GDM1 (cell line): ENCODE results near the gene ZC3H12C.

Source experiments
- DNase-seq: peaks from one replicate; lab custom pipeline; 2025; lab: John Stamatoyannopoulos, UW

The ZC3H12C gene

GRCh38 chr11:110152199-110152598, 59.0 kb downstream of the ZC3H12C start:
- DNase-seq, result no peak

- no peak for DNase-seq
These were observed 60.3 kb downstream of the ZC3H12C start for GRCh38 chr11:110153474-110153873.

GRCh38 chr11:110156503-110156902, 63.3 kb downstream of the ZC3H12C start:
- no peak for DNase-seq

GRCh38 chr11:110158317-110159200, 65.4 kb downstream of the ZC3H12C start:
- no peak for DNase-seq

- no peak for DNase-seq
These were observed 66.3 kb downstream of the ZC3H12C start for GRCh38 chr11:110159476-110159875.

- no peak for DNase-seq
These were observed 66.8 kb downstream of the ZC3H12C start for GRCh38 chr11:110160016-110160415.

GRCh38 chr11:110160437-110160836, 67.2 kb downstream of the ZC3H12C start:
- DNase-seq, result no peak

- no peak for DNase-seq
These were observed 67.9 kb downstream of the ZC3H12C start for GRCh38 chr11:110161061-110161460.

GRCh38 chr11:110162216-110162615, 69.0 kb downstream of the ZC3H12C start:
- DNase-seq, result no peak

GRCh38 chr11:110165039-110165925, 72.1 kb downstream of the ZC3H12C start:
- no peak for DNase-seq

- DNase-seq, result no peak
These were observed 75.0 kb downstream of the ZC3H12C start for GRCh38 chr11:110168033-110168803.

- no peak for DNase-seq
These were observed 76.5 kb downstream of the ZC3H12C start for GRCh38 chr11:110169738-110170137.

GRCh38 chr11:110172468-110173065, 79.4 kb downstream of the ZC3H12C start:
- DNase-seq, result no peak

- DNase-seq, result no peak
These were observed 80.8 kb downstream of the ZC3H12C start for GRCh38 chr11:110173811-110174644.

- DNase-seq, result no peak
These were observed 81.6 kb downstream of the ZC3H12C start for GRCh38 chr11:110174645-110175310.

GRCh38 chr11:110176366-110177085, 83.3 kb downstream of the ZC3H12C start:
- DNase-seq, result no peak

- no peak for DNase-seq
These were observed 83.9 kb downstream of the ZC3H12C start for GRCh38 chr11:110177086-110177456.

GRCh38 chr11:110179064-110179463, 85.9 kb downstream of the ZC3H12C start:
- no peak for DNase-seq

GRCh38 chr11:110182886-110183285, 89.7 kb downstream of the ZC3H12C start:
- DNase-seq, result no peak

- DNase-seq, result no peak
These were observed 91.3 kb downstream of the ZC3H12C start for GRCh38 chr11:110184456-110184855.
